ENCODE results near the gene EYS. TPM values are rescaled to one million over a fixed set of nuclear protein-coding genes. Genes with fewer than 3 reads are reported as not detected.

Gene EYS
- total and polyA plus RNA-seq, 2 of the 8 experiments (the other 6 are each of a cell fraction or from before 2014, with no cell fraction given): 0.05 to 0.13 TPM

DNA sequence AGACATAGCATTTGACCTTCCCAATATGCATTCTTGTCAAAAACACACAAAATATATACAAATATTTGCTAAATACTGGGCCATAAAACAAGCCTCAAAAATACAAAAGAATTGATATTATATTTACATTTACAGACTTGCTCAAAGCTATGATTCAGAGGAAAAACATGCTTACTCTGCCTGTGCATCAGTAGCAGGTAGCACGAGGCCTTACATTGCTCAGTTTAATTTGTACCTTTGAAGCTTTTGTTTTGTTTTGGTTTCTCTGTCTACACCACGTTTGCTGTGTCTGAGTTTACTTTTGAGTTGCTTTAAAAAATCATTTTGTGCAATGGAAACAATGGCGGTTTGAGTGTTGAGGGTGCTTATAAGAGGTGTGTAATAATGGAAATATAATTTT is 1972.1 kb downstream of the EYS start:
- Histone ChIP-seq H3K56ac (replicated peaks; ENCODE audit: insufficient read length, low read depth, low read length) (no peak overlapping the region), H3K36me3 (ENCODE audit: control insufficient read depth in 2 of 4, insufficient read depth in 4 of 4, low read length in 3 of 4) (no peaks in the 10 kb centered on the region), H4K20me1 (replicated peaks in 1 of 2; ENCODE audit: control insufficient read depth in 1 of 2, insufficient read depth in 2 of 2, low read length in 2 of 2) (no peaks in the 10 kb centered on the region), H3K4me3 (ENCODE audit: extremely low read depth in 1 of 4, insufficient read depth in 2 of 4, low read depth in 3 of 4, low read length in 4 of 4) (no peak overlapping the region), H3K9me3 (ENCODE audit: insufficient read depth in 2 of 2, low read depth in 1 of 2, low read length in 1 of 2) (no peaks in the 10 kb centered on the region), H4K8ac (ENCODE audit: extremely low read depth, insufficient read depth, low read length) (no peak overlapping the region), H4K91ac (replicated peaks; ENCODE audit: insufficient read length, low read length) (no peak overlapping the region), H2BK20ac (ENCODE audit: low read length) (no peak overlapping the region), H3K14ac (ENCODE audit: insufficient read length) (no peak overlapping the region), H2AFZ (ENCODE audit: low read length) (no peak overlapping the region), H2BK120ac (replicated peaks; ENCODE audit: low read depth, low read length) (no peak overlapping the region), H2BK12ac (ENCODE audit: low read depth, low read length) (no peak overlapping the region), H3K27me3 (replicated peaks in 1 of 4; ENCODE audit: control insufficient read depth in 3 of 4, extremely low read depth in 1 of 4, insufficient read depth in 3 of 4, low read length in 3 of 4) (no peaks in the 10 kb centered on the region), H2AK5ac (ENCODE audit: low read depth, low read length) (no peak overlapping the region), H3K9ac (replicated peaks in 1 of 4; ENCODE audit: extremely low read depth in 1 of 4, low read depth in 3 of 4, low read length in 3 of 4) (no peak overlapping the region), H3K79me1 (ENCODE audit: low read depth, low read length) (no peaks in the 10 kb centered on the region), H3K4me2 (ENCODE audit: insufficient read depth in 1 of 2, low read depth in 2 of 2, low read length in 2 of 2) (no peak overlapping the region), H2BK5ac (ENCODE audit: low read depth, low read length) (no peak overlapping the region), H3K4ac (replicated peaks; ENCODE audit: insufficient read length, low read depth, low read length) (no peak overlapping the region), H3K23ac (ENCODE audit: insufficient read length) (no peak overlapping the region), H4K5ac (ENCODE audit: insufficient read length, low read depth, low read length) (no peak overlapping the region), H3K79me2 (ENCODE audit: control insufficient read depth in 1 of 2, insufficient read depth in 2 of 2, low read length in 2 of 2) (no peaks in the 10 kb centered on the region), H3K18ac (ENCODE audit: extremely low read depth, low read length) (no peak overlapping the region), H2BK15ac (ENCODE audit: low read length) (no peak overlapping the region), H3K4me1 (replicated peaks in 1 of 4; ENCODE audit: control insufficient read depth in 3 of 4, insufficient read depth in 4 of 4, low read length in 3 of 4) (no peaks in the 10 kb centered on the region), H3K27ac (ENCODE audit: low read depth, low read length) (no peak overlapping the region), H3K23me2 (ENCODE audit: low read depth, low read length) (no peaks in the 10 kb centered on the region)
- ChIA-PET POLR2A (ENCODE audit: partially characterized antibody) (no interaction called here), CTCF (ENCODE audit: partially characterized antibody) (interaction anchor here (0.5 to 0.6 kb wide), 2 partner anchors 170 to 256 kb away, joined by 3 to 4 read pairs; no protein-coding TSS in a partner anchor)
- DNase-seq (ENCODE audit: low read depth in 1 of 2, low spot score in 2 of 2) (no peak), FAIRE-seq (no peak)
- 88% methylated on average over 3 of the region's 3 CpGs; no CpG with 5 or more reads in 1 of the 2 experiments for WGBS, 2 experiments (ENCODE audit: extremely low coverage in 1 of 2, insufficient coverage in 1 of 2, insufficient read length in 1 of 2, insufficient replicate concordance in 2 of 2, low coverage in 1 of 2, low lambda C conversion rate in 2 of 2, missing lambda C conversion rate in 1 of 2)
- TF ChIP-seq CEBPB (IDR thresholded peaks at IDR 0.05; ENCODE audit: low read depth, low read length) (no peak), POLR2A (IDR thresholded peaks at IDR 0.05; ENCODE audit: control extremely low read depth in 1 of 2, low read depth in 2 of 2, low read length in 2 of 2) (no peak), CHD2 (IDR thresholded peaks at IDR 0.05; ENCODE audit: low read length) (no peak), POLR2AphosphoS5 (IDR thresholded peaks at IDR 0.05; ENCODE audit: low read depth, low read length) (no peak)

Measured in H1 (cell line).